Suprapubic skin (tissue), 4 donors: ENCODE data around the gene TCF23.

Experiments
- POLR2A ChIP-seq, 2 donors: fragments of 450-650 bp; IDR thresholded peaks; one replicate each; pipeline ENCODE4 v1.6.1; 2017; ENCODE audit warnings: antibody characterized with exemption in 2 of 2, mild to moderate bottlenecking in 2 of 2, moderate library complexity in 2 of 2
- POLR2AphosphoS5 ChIP-seq, 3 donors: sonication (generic); formaldehyde crosslinking; IDR thresholded peaks; one replicate each; pipeline ENCODE4 v1.6.1; 2017; ENCODE audit warnings: antibody characterized with exemption in 3 of 3
- TF ChIP-seq, protein P1 (sequence below), 2 donors: fragments of 200-600 bp in 1 of 2; fragments of 450-650 bp in 1 of 2; sonication (generic) in 1 of 2; IDR thresholded peaks; one replicate each; pipeline ENCODE4 v1.5.1; 2016 to 2019; ENCODE audit warnings: antibody characterized with exemption in 2 of 2, mild to moderate bottlenecking in 1 of 2, moderate library complexity in 1 of 2

GRCh38 chr2:27179344-27180000 is 30.7 kb downstream of the TCF23 start:
- TF ChIP-seq POLR2AphosphoS5 (IDR thresholded peaks at IDR 0.05) (no peak), POLR2A (IDR thresholded peaks at IDR 0.05) (no peak)
- TF ChIP-seq, protein P1, sequence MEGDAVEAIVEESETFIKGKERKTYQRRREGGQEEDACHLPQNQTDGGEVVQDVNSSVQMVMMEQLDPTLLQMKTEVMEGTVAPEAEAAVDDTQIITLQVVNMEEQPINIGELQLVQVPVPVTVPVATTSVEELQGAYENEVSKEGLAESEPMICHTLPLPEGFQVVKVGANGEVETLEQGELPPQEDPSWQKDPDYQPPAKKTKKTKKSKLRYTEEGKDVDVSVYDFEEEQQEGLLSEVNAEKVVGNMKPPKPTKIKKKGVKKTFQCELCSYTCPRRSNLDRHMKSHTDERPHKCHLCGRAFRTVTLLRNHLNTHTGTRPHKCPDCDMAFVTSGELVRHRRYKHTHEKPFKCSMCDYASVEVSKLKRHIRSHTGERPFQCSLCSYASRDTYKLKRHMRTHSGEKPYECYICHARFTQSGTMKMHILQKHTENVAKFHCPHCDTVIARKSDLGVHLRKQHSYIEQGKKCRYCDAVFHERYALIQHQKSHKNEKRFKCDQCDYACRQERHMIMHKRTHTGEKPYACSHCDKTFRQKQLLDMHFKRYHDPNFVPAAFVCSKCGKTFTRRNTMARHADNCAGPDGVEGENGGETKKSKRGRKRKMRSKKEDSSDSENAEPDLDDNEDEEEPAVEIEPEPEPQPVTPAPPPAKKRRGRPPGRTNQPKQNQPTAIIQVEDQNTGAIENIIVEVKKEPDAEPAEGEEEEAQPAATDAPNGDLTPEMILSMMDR (IDR thresholded peaks at IDR 0.05) = no peak
